Measurements from ENCODE around the gene WSCD1.

WSCD1 gene

DNA sequence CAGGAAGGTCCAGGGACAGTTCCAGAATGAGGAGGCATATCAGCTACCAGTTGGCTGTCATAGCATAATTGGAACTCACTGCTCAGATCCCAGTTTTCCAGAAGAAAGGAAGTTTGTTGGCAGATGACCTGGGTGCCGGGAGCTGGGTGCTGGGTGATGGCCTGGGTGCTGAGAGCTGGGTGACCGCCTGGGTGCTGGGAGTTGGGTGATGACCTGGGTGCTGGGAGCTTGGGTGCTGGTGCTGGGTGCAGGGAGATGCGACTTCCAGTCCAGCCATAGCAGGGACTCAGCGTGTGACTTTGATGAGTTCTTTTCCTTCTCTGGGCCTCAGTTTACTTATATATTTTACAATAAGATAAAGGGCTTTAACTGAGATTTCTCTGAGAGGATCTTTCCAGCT is 18.0 kb downstream of the WSCD1 start:
- no peak for DNase-seq

DNA sequence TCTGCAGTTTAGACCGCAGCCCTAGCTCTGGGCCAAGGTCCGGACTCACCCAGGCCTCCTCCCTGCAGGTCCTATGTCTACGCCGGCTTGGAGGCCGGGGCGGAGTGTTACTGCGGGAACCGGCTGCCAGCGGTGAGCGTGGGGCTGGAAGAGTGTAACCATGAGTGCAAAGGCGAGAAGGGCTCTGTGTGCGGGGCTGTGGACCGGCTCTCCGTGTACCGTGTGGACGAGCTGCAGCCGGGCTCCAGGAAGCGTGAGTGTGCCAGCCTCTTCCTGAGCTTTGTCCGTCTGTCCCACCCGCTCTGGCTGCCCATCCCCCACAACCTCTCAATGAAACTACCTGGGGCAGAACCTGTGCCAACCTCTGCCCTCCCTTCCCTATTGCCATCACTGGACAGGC is 20.1 kb downstream of the WSCD1 start:
- no peak for DNase-seq

DNA sequence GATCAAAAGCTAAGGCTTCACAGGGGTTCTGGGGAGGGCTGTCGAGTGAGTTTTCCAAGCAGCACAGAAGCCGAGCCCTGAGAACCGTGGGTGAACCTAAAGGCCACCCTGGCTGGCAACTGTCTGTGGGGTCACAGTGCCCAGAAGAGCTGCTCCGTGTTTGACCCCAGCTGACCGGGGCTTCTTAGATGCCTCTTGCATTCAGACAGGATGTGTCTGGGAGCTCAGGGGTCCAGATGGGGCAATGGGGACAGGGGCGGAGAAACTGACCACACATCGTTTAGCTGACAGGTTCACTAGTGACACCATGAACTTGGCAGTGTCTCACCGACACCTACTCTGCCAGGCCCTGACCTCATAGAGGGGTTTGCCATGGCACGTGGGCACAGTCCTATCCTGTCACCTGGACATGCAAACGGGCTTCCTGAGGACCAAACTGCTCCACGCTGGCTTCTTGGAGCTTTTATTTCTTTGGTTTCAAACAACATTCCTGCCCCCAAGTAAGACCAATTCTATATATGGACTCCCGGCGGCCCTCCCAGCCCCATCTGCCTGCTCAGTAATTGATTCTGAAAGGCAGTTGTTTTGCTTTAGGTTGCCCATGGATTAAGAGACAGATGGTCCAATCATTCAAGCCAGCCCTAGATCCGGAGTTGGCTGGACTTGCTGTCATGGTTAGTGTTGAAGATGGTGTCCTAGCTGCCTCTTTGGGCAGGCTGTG is 22.2 kb downstream of the WSCD1 start:
- no peak for DNase-seq

DNA sequence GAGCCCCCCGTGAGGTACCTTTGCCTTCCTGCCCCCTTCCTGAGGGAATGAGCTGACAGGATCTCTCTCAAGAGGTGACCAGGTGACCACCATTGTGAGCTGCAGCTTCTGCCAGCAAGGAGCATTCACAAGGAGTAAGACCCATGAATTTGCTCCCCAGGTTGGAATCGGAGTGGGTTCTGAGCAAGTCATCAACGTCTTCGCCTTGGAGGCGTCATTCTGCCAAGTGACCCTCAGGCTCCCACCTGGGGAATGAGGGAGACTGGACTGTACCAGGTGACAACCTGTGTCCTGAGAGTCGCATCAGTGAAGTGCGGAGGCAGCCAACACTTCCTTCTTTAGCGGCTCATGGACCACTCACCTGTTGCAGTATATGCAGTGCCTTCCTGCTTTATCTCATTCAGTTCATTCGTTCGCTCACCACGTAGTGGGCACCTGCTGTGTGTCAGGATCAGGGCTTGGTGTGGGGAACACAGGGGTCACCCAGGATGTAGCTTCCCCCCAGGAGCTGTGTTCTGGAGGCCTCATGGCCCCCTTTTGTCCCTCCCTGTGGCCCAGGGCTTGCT is 22.8 kb downstream of the WSCD1 start:
- no peak for DNase-seq

DNA sequence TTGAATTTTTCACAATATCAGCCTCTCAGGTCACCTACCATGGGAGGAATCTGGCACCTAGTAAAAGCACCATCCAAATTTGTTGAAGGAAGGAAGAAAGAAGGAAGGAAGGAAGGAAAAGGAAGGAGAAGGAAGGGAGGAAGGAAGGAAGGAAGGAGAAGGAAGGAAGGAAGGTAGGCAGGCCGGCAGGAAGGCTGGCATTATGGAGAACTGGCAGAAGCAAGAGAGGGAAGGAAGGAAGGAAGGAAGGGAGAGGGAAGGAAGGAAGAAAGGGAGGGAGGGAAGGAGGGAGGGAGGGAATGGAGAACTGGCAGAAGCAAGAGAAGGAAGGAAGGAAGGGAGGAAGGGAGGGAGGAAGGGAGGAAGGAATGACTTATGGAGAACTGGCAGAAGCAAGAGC is 24.3 kb downstream of the WSCD1 start:
- DNase-seq, result no peak

DNA sequence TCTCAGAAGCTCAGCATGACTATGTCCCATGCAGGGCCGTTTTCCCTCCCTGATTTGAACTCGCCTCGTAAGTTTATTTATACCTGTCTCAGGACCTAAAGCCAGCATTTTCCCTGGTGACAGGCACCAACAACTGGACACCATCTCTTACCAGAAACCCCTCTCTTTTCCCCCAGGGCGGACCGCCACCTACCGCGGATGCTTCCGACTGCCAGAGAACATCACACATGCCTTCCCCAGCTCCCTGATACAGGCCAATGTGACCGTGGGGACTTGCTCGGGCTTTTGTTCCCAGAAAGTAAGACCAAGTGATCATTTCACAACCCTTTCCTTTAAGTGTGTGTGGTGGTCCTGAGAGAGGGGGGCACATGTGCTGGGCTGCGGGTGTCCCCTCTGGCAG is 24.7 kb downstream of the WSCD1 start:
- DNase-seq, result no peak

DNA sequence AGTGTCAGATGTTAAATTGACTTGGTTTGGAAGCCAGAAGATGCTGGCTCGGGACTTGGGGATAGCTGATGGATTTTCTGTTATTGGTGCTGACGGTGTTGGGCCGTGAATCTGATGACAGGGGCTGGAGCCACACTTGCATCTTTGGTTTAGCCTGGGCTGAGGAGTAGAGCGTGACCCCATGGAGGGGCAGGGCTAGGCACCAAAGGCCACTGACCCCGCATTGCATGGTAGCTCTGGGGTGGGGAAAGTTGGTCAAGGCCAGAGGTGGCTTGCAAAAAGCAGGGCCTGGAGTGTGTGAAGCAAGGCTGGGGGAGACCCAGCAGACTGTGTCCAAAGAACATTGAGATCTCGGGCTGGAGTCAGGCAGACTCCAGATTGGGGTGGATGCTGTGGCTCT is 25.3 kb downstream of the WSCD1 start:
- no peak for DNase-seq

DNA sequence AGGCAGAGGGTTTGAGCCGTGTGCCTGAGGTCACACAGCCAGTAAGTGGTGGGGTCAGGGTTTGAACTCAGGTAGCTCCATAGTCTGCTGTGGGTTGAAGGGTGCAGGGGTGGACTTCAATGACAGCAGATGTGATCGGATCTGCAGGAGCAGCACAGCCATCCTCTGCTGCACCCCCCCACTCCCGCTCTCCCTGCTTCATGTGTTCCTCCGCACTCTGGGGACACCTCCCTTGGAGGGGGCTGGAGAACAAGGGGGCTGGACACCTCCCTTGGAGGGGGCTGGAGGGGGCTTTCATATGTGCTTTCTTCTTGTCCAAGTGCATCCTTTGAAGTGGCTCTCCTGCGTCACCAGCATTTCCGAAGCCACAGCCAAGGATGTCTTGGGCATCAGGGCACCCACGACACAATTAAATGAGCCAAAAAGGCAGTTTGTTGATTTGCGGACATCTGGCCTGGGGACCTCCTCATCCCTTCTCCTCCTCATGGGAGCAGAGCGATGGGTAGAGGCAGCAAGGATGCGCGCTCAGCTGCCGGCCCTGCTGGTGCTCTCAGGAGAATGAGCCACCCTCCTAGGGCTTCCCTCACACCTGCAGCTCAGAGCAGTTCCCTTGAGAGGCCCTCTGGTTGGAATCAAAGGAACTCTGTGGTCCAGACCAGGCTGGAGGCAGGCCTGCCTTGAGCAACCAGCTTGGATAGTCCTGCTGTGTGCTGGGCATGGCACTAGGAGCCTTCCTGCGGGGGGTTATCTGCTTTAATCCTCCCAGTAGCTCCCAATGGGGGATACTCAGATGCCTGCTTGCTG is 26.2 kb downstream of the WSCD1 start:
- no peak for DNase-seq

DNA sequence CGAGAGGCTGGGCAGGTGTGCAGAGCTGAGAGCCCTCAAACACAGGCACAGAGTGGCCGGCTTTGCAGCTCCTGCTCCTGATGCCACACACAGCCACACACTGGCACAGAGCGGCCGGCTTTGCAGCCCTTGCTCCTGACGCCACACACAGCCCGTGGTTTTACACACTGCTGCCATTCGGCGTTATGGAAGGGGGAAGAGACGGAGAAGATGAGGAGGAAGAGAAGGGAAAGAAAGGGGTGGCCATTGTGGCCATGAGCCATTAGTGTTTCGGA is 26.8 kb downstream of the WSCD1 start:
- DNase-seq, result no peak

DNA sequence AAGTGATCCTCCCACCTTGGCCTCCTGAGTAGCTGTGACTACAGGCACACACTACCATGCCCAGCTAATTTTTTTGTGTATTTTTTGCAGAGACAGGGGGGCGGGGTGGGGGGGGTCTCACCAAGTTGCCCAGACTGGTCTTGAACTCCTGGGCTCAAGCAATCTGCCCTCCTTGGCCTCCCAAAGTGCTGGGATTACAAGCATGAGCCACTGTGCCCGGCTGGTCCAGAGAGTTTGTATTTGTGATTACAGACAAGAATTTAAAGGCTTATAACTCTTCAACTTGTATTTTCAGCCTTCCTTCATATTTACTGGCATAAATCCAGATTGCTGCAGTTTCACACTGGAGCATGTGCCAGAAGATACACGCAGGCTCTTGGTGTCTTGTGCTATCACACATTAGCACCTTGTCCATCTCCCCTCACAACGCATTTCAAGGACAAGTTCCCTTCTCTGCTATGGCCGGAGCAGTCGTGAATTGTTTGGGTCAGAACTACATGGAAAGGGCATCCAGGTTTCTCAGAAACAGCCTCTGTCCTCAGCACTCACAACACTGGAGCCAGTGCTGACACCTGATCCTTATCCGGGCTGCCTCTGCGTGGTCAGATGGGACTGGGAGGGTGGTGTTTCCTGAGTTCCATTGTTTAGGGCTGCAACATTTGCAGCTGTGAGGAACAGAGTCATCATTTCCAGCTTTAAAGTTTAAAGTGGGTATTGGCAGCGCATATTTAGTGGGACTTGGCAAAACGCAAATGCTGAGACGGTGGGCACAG is 28.1 kb downstream of the WSCD1 start:
- no peak for DNase-seq

DNA sequence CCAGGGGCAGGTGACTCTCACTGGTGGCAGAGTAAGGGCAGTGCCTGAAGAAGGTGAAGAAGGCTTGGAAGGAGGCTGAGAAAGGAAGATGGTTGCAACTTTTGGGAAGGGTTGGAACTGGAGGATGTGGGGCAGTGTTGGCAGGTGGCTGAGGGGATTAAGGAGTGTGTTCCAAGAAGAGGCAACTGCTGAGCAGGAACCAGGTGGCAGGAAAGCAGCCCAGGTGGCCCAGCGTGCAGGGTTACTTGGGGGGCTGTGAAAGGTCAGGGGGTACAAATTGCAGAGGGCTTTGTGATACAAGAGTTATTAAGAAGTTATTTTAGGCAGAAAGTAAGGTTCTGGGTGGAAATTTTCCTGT is 28.6 kb downstream of the WSCD1 start:
- no peak for DNase-seq

DNA sequence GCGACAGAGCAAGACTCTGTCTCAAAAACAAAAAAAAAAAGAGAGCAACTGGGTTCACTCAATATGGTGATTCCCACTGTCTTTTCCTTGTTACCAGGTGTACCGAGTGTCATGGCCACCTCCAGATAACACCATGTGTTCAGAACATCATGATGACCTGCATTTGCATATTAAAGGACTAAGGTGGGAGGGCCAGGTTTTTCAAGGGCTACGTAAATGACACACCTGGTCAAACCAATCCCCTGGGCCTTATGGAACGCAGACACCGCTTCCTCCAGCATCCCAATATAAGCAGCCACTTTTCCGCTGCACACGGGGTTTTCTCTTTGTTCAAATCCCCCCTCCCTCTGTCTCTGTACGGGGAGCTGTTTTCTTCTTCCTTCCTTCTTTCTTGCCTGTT is 29.3 kb downstream of the WSCD1 start:
- DNase-seq, result no peak

DNA sequence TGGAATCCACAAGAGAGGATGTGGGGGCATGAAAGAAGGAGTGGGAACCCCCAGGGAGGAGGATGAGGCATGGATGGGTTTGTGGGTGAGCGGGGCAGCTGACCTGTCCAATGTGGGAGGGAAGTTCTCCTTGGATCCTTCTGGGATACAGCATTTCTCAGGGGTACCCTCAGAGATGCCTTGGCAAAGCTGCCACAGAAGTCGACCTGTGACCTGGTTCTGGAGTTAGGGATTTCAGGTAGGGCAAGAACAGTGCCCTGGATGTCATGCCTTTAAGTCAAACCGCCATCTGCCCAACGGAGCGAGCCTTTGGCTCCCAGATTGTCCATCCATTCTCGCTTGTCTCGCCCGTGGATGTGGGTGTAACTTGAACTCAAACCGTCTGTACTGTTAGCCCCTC is 30.0 kb downstream of the WSCD1 start:
- no peak for DNase-seq

DNA sequence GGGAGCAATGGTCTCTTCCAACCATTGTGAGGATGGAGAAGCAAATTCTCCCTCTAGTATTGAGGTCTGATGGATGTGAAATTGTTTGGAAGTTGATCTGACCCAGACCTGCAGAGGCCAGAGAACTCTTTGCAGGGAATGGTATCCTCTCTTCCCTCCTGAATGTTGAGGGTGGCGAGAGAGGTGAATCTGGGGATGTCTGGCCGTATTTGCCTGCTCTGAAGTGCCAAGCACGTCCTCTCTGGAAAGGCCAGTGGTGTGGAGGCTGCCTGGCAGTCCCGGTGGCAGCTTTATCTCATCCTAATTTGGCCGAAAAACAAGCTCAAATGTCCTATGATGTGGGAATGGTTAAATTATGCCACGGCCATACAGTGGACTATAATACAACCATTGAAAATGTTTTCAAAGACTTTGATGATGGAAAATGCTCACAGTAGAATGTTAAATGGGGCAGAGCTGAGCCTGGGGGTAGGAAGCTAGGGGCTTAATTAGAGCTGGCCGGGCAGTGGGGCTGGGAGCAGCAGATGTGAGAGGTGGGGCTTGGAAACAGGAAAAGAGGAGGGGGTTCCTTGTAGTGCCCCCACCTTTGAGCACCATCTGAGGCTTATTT is 30.8 kb downstream of the WSCD1 start:
- DNase-seq, result no peak

DNA sequence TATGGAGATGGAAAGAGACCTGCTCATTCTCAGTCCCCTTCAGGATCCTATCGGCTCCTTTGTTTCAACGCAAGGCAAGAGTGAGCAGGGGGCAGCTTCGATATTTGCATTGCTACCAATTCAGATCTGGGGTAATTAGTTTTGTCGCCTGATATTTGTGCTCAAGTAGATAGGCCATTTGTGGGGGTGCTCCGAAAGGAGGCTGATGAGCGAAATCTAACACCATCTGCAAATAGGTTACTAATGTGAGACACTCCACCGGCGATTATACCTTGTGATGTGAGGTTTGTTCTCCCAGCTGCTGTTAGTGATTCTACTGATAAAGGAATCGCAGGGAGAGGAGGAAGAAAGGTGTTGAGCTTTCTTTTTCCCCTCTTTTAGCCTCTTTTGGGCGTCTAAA is 31.5 kb downstream of the WSCD1 start:
- DNase-seq, result no peak

DNA sequence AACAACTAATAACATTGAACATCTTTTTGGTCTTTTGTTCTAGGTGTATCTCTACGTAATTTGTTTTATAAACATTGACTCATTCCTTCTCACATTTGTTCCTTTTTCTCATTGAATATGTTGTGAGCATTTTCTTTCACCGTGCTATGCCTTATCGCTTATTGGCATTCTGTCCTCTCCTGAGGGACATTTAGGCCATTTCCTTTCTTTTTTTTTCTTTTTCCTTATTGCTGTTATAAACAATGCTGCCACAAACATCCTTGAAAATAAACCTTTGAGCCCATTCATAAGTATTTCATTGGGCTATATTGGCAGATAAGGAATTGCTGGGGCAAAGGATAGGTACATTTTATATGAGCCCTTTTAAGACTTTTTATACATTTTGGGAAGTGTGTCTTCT is 32.4 kb downstream of the WSCD1 start:
- no peak for DNase-seq

DNA sequence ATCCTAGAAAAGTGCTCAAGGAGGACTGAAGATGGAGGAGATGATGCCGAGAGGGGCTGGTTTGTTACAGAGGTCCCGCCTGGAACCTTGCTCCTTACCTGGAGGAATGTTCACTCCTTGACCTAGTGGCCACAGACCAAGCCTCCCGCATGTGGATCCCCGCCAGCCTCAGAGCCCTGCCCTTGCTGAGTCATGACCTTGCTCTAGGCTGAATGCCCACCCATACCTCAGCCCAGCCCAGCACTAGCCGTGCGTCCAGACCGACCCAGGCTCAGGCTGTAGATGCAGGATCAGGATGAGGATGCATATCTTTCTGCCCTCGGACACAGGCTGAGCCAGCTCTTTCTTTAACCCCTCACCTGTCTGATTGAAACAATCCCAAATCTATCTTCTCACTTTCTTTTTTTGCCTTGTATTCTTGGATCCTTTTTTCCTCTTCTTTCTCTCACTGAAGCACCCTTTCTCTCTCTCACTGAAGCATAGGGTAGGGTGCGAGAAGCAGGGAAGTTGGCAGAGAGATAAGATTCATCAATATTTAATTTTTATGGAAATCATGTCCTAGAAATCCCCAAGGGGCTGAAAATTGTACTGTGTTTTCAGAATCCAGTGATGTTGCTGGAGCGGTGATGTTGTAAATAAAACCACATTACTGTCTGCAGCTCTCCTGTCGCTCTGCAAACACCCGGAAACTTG is 34.9 kb downstream of the WSCD1 start:
- no peak for DNase-seq

DNA sequence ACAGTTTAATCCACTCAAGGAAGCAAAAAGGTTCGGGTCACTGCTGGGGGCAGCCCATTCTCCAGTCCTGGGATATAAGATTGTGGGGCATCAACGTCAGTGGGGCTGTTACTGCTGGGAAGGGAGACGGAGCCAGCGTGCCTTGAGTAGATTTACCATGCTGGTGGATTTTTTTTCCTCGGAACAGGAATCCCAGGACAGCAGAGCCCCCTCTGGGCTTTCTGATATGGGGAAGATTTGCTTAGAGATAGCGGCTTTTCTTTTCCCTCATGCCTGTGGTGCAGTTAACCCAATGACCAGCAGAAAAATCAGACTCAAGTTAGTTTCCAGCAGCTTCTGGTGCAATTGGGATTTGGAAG is 35.4 kb downstream of the WSCD1 start:
- no peak for DNase-seq

DNA sequence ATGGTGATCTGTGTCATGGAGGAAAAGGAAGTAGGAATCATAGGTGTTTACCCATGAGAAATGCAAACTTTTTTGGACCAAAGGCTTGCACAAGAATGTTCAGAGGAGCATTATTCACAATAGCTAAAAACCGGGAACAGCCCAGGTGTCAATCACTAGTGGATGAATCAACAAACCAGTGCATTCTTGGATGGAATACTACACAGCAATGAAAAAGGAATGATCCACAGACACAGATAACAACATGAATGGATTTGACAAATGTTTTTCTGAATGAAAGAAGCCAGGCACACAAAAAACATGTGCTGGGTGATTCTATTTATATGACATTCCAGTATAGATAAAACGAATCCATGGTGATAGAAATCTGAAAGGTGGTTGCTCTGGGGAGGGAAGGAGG is 36.0 kb downstream of the WSCD1 start:
- DNase-seq, result no peak

DNA sequence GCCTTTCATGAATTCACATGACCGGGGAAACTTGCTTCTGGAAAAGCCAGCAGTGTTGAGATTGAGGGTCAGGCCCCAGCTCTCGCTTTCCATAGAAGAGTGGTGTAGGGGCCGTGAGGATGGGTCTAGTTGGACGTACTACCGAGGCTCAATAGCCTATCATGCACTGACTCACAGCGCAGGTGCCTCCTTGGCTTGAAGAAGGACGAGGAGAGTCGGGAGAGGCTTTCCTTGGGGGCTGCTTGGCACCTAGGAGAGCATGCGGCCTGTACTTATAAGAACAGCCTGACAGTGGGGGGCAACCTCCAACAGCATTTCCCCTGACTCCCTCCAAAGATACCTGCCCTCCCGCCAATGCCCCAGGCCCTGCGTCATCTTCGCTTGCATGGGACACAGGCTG is 37.6 kb downstream of the WSCD1 start:
- DNase-seq, result no peak

DNA sequence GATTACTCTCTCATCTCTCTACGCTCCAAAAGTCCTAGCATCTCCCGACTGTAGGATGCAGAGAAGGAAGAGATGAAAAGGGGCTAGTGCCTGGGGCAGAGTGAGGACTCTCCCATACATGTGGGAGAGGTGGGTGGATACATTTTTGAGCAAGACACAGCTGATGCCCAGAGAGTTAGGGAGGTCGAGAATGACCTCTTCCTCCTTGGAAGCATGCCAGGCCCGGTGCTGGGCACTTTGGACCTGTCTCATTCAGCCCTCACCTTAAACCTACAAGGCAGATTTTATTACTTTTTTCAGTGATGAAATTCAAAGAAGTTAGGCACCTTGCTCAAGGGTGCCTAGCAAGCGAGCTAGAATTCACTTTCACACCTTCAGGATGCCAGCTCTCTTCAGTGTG is 38.2 kb downstream of the WSCD1 start:
- DNase-seq, result no peak

DNA sequence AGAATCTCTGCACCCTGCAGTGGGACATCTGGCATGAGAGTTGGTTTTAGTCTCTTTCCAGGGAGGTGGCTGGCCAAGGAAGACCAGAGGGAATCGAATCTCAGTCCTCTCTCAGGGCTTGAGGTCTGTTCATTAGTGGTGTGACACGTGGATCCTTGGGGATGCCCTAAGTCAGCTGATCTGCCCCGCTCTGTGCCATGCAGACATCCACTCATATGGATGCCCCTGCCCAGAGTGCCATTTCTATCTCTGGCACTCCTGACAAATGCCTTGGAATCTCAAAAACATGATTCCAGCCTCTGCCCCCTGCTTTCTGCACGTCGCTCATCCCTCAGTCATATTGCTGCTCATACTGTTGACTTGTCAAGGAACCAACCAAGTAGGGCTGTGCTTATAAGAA is 38.8 kb downstream of the WSCD1 start:
- no peak for DNase-seq

DNA sequence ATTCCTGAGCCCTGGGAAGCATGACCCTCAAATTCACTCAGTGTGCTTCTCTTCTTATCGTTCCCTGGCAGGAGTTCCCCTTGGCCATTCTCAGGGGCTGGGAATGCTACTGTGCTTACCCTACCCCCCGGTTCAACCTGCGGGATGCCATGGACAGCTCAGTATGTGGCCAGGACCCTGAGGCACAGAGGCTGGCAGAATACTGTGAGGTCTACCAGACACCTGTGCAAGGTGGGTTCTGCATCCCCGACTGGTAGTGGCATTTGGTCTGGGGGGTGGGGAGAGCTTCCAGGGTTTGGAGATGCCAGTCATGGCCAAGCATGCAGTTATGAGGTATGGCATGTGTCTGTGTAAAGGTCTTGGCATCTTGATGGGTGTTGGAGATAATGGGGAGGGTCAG is 39.4 kb downstream of the WSCD1 start:
- no peak for DNase-seq
